Activated T-helper 2 cell treated with anti-CD3 and anti-CD28 coated beads, Interferon-gamma antibody, Interleukin-2, Interleukin-4, amounts not matched to agents 10 μg/mL and 5 μg/mL and 100 μg/mL, durations not matched to agents 14 hours and 24 hours and 36 hours (primary cell): ENCODE results near the gene KLHL18. TPM values are rescaled to one million over a fixed set of nuclear protein-coding genes. Genes with fewer than 3 reads are reported as not detected.

Source experiments
- DNase-seq: peaks from one replicate; pipeline ENCODE4 v3.0.0; 2021; ENCODE audit warnings: low spot score
- H3K27ac Mint-ChIP-seq: one replicate; pipeline ENCODE4 v1.8.0; 2021; ENCODE audit warnings: mixed read lengths
- H3K27me3 Mint-ChIP-seq: one replicate; pipeline ENCODE4 v1.8.0; 2021; ENCODE audit warnings: low read depth, mixed read lengths
- H3K36me3 Mint-ChIP-seq: one replicate; pipeline ENCODE4 v1.8.0; 2021; ENCODE audit warnings: low read depth, mixed read lengths
- H3K4me1 Mint-ChIP-seq: one replicate; pipeline ENCODE4 v1.8.0; 2021; ENCODE audit warnings: low read depth, mixed read lengths
- H3K4me3 Mint-ChIP-seq: one replicate; pipeline ENCODE4 v1.8.0; 2021; ENCODE audit warnings: low read depth, mild to moderate bottlenecking, moderate library complexity, mixed read lengths
- H3K9me3 Mint-ChIP-seq: one replicate; pipeline ENCODE4 v1.8.0; 2021; ENCODE audit warnings: mixed read lengths
- intact Hi-C: fragments of 100-400 bp; cut with micrococcal nuclease; formaldehyde crosslinking; loops from one replicate; pipeline ENCODE4 v1.15.1; 2023
- total RNA-seq: library from RNA; stranded (reverse); gene quantifications from 2 replicates; pipeline ENCODE4 v1.2.3, GENCODE V29; 2022

The KLHL18 gene
- total RNA-seq, 1 donor from 2014 or later = 35.7 TPM

DNA sequence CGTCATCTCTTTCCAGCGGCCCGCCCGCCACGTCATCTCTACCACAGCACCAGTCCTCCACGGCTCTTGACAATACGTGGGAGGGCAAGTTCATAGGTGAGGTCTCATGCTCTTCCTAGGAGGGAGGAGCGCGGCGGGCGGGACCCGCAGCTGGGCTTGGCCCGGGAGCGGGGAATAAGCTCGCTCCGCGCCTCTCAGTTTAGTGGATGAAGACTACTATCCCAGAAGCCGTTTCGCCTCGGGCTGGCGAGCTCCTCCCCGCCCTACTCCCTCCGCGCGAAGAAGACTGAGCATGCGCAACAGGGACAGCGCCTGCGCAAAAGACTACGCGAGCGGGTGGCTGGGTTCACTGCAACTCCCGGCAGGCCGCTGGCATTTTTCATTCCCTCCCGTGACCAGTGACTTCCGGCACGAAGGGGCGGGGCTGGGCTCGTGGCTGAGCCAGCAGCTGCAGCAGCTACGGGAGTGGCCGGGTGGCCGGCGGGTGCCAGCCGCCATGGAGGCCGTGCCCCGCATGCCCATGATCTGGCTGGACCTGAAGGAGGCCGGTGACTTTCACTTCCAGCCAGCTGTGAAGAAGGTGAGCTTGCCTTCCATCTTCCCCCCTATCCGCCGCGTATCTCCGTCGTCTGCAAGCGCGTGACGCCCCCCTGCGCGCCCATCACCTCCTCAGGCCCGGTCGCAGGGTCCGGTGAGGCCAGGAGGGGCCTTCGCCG lies 98.0 kb downstream of the KLHL18 start, which contains the start of gene PTPN23:
TSS of gene PTPN23 (plus strand) at position 421 of the 716 bp plus-strand sequence. CDS start at position 497, 76 bp downstream.
- Mint-ChIP-seq H3K9me3 (no peaks in the 10 kb centered on the region), H3K27ac (peak within 1 kb of the TSS; percentile 100), H3K4me1 (peaks cover 33% of the 10 kb centered on the region), H3K4me3 (peak within 1 kb of the TSS; percentile 100), H3K36me3 (peaks cover 17% of the 10 kb centered on the region), H3K27me3 (no peaks in the 10 kb centered on the region)
- intact Hi-C loops = loop anchor here (1.0 to 10.0 kb wide), 4 partner anchors 94 to 366 kb away; partner anchors contain the start of genes ELP6, KIF9, KLHL18 and SCAP
- DNase-seq = peak; percentile 99

GRCh38 chr3:47381317-47382157 lies 98.8 kb downstream of the KLHL18 start:
- Mint-ChIP-seq H3K36me3 (peaks cover 20% of the 10 kb centered on the region), H3K4me1 (peaks cover 34% of the 10 kb centered on the region), H3K4me3 (peak overlapping the region; percentile 100), H3K27me3 (no peaks in the 10 kb centered on the region), H3K9me3 (no peaks in the 10 kb centered on the region), H3K27ac (peak overlapping the region; percentile 100)
- intact Hi-C loops = loop anchor here (2.0 to 10.0 kb wide), 3 partner anchors 93 to 367 kb away; partner anchors contain the start of genes KIF9, KLHL18 and SCAP
- peak; percentile 78 for DNase-seq

GRCh38 chr3:47384425-47384824 lies 101.7 kb downstream of the KLHL18 start:
- no peaks in the 10 kb centered on the region for H3K27me3 Mint-ChIP-seq
- H3K4me1 Mint-ChIP-seq = peaks cover 34% of the 10 kb centered on the region
- intact Hi-C loops = loop anchor here (10.0 kb wide), 1 partner anchor 370 kb away; no protein-coding TSS in a partner anchor
- H3K4me3 Mint-ChIP-seq = no peak overlapping the region
- H3K9me3 Mint-ChIP-seq = no peaks in the 10 kb centered on the region
- H3K36me3 Mint-ChIP-seq = peaks cover 35% of the 10 kb centered on the region
- no peak for DNase-seq
- no peak overlapping the region for H3K27ac Mint-ChIP-seq

GRCh38 chr3:47385007-47385406 lies 102.3 kb downstream of the KLHL18 start:
- peaks cover 29% of the 10 kb centered on the region for H3K4me1 Mint-ChIP-seq

GRCh38 chr3:47385796-47386195 lies 103.1 kb downstream of the KLHL18 start:
- intact Hi-C loops = loop anchor here (10.0 kb wide), 1 partner anchor 371 kb away; no protein-coding TSS in a partner anchor
- H3K9me3 Mint-ChIP-seq = no peaks in the 10 kb centered on the region
- H3K4me3 Mint-ChIP-seq = no peak overlapping the region
- no peak overlapping the region for H3K27ac Mint-ChIP-seq
- peaks cover 26% of the 10 kb centered on the region for H3K4me1 Mint-ChIP-seq
- no peaks in the 10 kb centered on the region for H3K27me3 Mint-ChIP-seq
- H3K36me3 Mint-ChIP-seq = peaks cover 29% of the 10 kb centered on the region
- no peak for DNase-seq

More at GRCh38 chr3:47385007-47385406, 102.3 kb downstream of the KLHL18 start:
- DNase-seq = no peak
- intact Hi-C loops = loop anchor here (10.0 kb wide), 1 partner anchor 370 kb away; no protein-coding TSS in a partner anchor
- Mint-ChIP-seq H3K27me3 (no peaks in the 10 kb centered on the region), H3K9me3 (no peaks in the 10 kb centered on the region), H3K4me3 (no peak overlapping the region), H3K27ac (no peak overlapping the region), H3K36me3 (peaks cover 32% of the 10 kb centered on the region)

DNA sequence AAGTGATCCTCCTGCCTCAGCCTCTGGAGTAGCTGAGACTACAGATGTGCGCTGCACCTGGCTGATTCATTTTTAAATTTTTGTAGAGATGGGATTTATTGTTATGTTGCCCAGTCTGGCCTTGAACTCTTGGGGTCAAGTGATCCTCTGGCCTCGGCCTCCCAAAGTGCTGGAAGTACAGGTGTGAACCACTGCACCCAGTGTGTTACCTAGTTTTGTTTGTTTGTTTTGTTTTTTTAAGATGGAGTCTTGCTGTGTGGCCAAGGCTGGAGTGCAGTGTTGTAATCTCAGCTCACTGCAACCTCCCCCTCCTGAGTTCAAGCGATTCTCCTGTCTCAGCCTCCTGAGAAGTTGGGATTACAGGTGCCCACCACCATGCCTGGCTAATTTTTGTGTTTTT lies 110.2 kb downstream of the KLHL18 start:
- H3K4me1 Mint-ChIP-seq = peaks cover 7% of the 10 kb centered on the region
- intact Hi-C loops = no loop called here
- no peaks in the 10 kb centered on the region for H3K27me3 Mint-ChIP-seq
- no peak overlapping the region for H3K27ac Mint-ChIP-seq
- peaks cover 13% of the 10 kb centered on the region for H3K36me3 Mint-ChIP-seq
- no peaks in the 10 kb centered on the region for H3K9me3 Mint-ChIP-seq
- no peak overlapping the region for H3K4me3 Mint-ChIP-seq
- no peak for DNase-seq

DNA sequence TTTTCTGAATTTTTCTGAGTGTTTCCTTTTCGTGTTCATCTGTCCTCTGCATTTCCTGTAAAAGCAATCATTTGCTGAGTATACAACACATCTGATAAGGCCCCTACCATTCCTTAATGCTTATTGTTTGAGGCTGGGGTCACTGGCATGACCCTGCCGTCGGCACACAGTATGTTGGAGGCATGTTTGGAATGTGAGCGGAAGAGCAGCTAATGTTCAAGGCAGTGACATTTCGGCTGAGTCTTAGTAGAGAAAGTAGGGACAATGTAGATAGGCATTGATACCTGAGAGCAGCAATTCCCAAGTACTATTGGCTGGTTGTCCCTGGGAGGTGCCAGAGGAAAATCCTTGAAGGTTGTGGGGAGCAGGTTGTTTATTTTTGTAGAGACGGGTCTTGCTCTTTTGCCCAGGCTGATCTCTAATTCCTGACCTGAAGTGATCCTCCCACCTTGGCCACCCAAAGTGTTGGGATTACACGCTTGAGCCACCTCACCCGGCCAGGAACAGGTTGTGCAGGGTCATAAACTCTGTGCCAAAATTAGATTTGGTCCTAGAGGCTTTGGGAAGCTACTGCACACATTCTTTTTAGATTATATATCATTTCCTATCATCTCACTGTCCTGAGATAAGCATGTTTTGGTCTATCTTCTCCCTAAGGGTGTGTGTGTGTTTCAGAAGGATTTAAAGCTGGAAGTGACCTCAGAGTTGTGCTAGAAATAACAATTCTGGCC lies 111.6 kb downstream of the KLHL18 start:
- no peak overlapping the region for H3K4me3 Mint-ChIP-seq
- no peaks in the 10 kb centered on the region for H3K27me3 Mint-ChIP-seq
- no peak overlapping the region for H3K27ac Mint-ChIP-seq
- peaks cover 11% of the 10 kb centered on the region for H3K36me3 Mint-ChIP-seq
- intact Hi-C loops = no loop called here
- H3K4me1 Mint-ChIP-seq = peaks cover 7% of the 10 kb centered on the region
- DNase-seq = no peak
- no peaks in the 10 kb centered on the region for H3K9me3 Mint-ChIP-seq

- H3K27me3 Mint-ChIP-seq = no peaks in the 10 kb centered on the region
- no peak for DNase-seq
- H3K9me3 Mint-ChIP-seq = no peaks in the 10 kb centered on the region
- no peak overlapping the region for H3K27ac Mint-ChIP-seq
- no peak overlapping the region for H3K4me3 Mint-ChIP-seq
- intact Hi-C loops = no loop called here
- peaks cover 7% of the 10 kb centered on the region for H3K4me1 Mint-ChIP-seq
- H3K36me3 Mint-ChIP-seq = peaks cover 13% of the 10 kb centered on the region
Observed at GRCh38 chr3:47394881-47395280, 112.1 kb downstream of the KLHL18 start.

Other genes starting within 250 kb of the KLHL18 start
- gene SETD2, start 118.8 kb upstream of the KLHL18 start, total RNA-seq = 41.2 and 43.6 TPM in 2 replicates
- 3.5 and 4.4 TPM in 2 replicates for gene KIF9, start 145 bp upstream of the KLHL18 start, total RNA-seq
- gene PTPN23, start 98.1 kb downstream of the KLHL18 start, total RNA-seq = 35.7 and 38.3 TPM in 2 replicates
- 79.6 and 83.9 TPM in 2 replicates for gene SCAP, start 193.0 kb downstream of the KLHL18 start, total RNA-seq
- 44.0 and 46.8 TPM in 2 replicates for gene ELP6, start 230.8 kb downstream of the KLHL18 start, total RNA-seq